ENCODE results near the gene ANGPTL5. TPM values are rescaled to one million over a fixed set of nuclear protein-coding genes. Genes with fewer than 3 reads are reported as not detected.

Gene ANGPTL5
- polyA plus RNA-seq, 4 donors: 0.10 to 0.18 TPM; not detected in 2

DNA sequence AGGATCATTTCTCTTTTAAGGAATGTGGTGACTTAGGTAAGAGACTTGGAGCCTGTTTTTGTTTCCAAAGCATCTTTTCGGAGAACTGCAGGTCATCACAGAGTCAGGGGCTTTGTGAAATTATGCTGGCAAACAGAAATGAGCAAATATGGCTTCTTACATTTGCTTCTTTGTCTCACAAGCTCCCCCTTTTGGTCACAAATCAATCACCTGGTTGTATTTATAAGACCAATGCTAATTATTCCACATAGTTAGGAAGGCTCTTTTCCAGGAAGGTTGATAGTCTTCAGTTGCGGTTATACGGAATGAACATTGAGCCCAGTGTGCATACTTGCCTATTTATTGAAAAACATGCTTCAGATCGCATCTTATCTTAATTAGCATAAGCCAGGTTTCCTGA lies 36.1 kb downstream of the ANGPTL5 start:
- WGBS, 3 donors: 18 to 58% (median 41%) methylated on average over 4 of the region's 4 CpGs
- Histone ChIP-seq H3K9me3 (ENCODE audit: control insufficient read depth in 2 of 2, insufficient read depth in 1 of 2, low read depth in 1 of 2, low read length in 1 of 2) (no peaks in the 10 kb centered on the region), H3K27ac (ENCODE audit: low read depth in 1 of 3, low read length in 2 of 3) (no peak overlapping the region), H3K4me1 (ENCODE audit: control insufficient read depth in 3 of 3, insufficient read depth in 2 of 3, low read depth in 1 of 3, low read length in 2 of 3) (no peaks in the 10 kb centered on the region), H3K27me3 (ENCODE audit: control insufficient read depth in 3 of 3, insufficient read depth in 3 of 3, low read length in 3 of 3) (no peaks in the 10 kb centered on the region), H3K4me3 (ENCODE audit: low read depth in 1 of 3, low read length in 3 of 3) (no peak overlapping the region), H3K36me3 (ENCODE audit: control insufficient read depth in 3 of 3, insufficient read depth in 2 of 3, low read depth in 1 of 3, low read length in 3 of 3) (no peaks in the 10 kb centered on the region)
- FAIRE-seq: no peak
- DNase-seq: peak; percentile 66 to 76

- Histone ChIP-seq H3K36me3 (ENCODE audit: control insufficient read depth in 3 of 3, insufficient read depth in 2 of 3, low read depth in 1 of 3, low read length in 3 of 3) (no peaks in the 10 kb centered on the region), H3K27me3 (ENCODE audit: control insufficient read depth in 3 of 3, insufficient read depth in 3 of 3, low read length in 3 of 3) (no peaks in the 10 kb centered on the region), H3K4me3 (ENCODE audit: low read depth in 1 of 3, low read length in 3 of 3) (no peak overlapping the region), H3K9me3 (ENCODE audit: control insufficient read depth in 2 of 2, insufficient read depth in 1 of 2, low read depth in 1 of 2, low read length in 1 of 2) (no peaks in the 10 kb centered on the region), H3K27ac (ENCODE audit: low read depth in 1 of 3, low read length in 2 of 3) (no peak overlapping the region), H3K4me1 (ENCODE audit: control insufficient read depth in 3 of 3, insufficient read depth in 2 of 3, low read depth in 1 of 3, low read length in 2 of 3) (peaks cover 6 to 10% (median 9%) of the 10 kb centered on the region in 3 donors)
- FAIRE-seq (no peak), DNase-seq (no peak)
- 81 to 87% (median 86%) methylated on average over 6 of the region's 6 CpGs for WGBS, 3 donors
Measured at GRCh38 chr11:101872171-101872882, 44.0 kb downstream of the ANGPTL5 start.

- WGBS, 3 donors: 19 to 62% (median 42%) methylated on average over 6 of the region's 6 CpGs
Measured at GRCh38 chr11:101870510-101870909, 45.8 kb downstream of the ANGPTL5 start.

DNA sequence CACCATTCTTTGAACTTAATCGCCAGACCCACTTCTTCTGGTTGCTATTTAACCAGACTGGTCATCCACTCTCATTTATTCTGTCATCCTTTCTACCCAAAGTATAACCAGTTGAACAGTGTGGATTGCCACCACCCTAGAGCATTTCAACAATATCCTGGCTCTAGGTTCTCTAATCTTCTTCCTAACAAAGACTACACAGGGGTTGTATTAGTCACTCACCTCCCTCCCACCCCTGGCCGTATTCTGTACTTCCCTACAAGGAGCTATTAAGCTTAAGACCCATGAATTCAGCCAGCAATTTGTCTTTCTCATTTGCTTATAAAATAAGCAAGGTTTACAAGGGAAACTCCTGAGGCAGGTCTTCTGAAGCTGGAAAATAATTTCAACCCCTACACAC lies 48.4 kb downstream of the ANGPTL5 start:
- 41 to 66% (median 51%) methylated on average over 2 of the region's 2 CpGs for whole genome bisulfite sequencing, 3 donors
- DNase-seq (no peak), FAIRE-seq (no peak)
- Histone ChIP-seq H3K36me3 (ENCODE audit: control insufficient read depth in 3 of 3, insufficient read depth in 2 of 3, low read depth in 1 of 3, low read length in 3 of 3) (no peaks in the 10 kb centered on the region), H3K27me3 (ENCODE audit: control insufficient read depth in 3 of 3, insufficient read depth in 3 of 3, low read length in 3 of 3) (no peaks in the 10 kb centered on the region), H3K4me3 (ENCODE audit: low read depth in 1 of 3, low read length in 3 of 3) (no peak overlapping the region), H3K9me3 (ENCODE audit: control insufficient read depth in 2 of 2, insufficient read depth in 1 of 2, low read depth in 1 of 2, low read length in 1 of 2) (peaks cover 0 to 5% of the 10 kb centered on the region in 2 donors), H3K27ac (ENCODE audit: low read depth in 1 of 3, low read length in 2 of 3) (peak overlapping the region in 2 of 3 donors; percentile 67 to 75), H3K4me1 (ENCODE audit: control insufficient read depth in 3 of 3, insufficient read depth in 2 of 3, low read depth in 1 of 3, low read length in 2 of 3) (peaks cover 10 to 35% (median 11%) of the 10 kb centered on the region in 3 donors)

More at GRCh38 chr11:101870510-101870909, 45.8 kb downstream of the ANGPTL5 start:
- Histone ChIP-seq H3K9me3 (ENCODE audit: control insufficient read depth in 2 of 2, insufficient read depth in 1 of 2, low read depth in 1 of 2, low read length in 1 of 2) (no peaks in the 10 kb centered on the region), H3K4me1 (ENCODE audit: control insufficient read depth in 3 of 3, insufficient read depth in 2 of 3, low read depth in 1 of 3, low read length in 2 of 3) (peaks cover 10 to 23% (median 11%) of the 10 kb centered on the region in 3 donors), H3K27ac (ENCODE audit: low read depth in 1 of 3, low read length in 2 of 3) (peak overlapping the region; percentile 27 to 28 (median 27)), H3K36me3 (ENCODE audit: control insufficient read depth in 3 of 3, insufficient read depth in 2 of 3, low read depth in 1 of 3, low read length in 3 of 3) (no peaks in the 10 kb centered on the region), H3K27me3 (ENCODE audit: control insufficient read depth in 3 of 3, insufficient read depth in 3 of 3, low read length in 3 of 3) (no peaks in the 10 kb centered on the region), H3K4me3 (ENCODE audit: low read depth in 1 of 3, low read length in 3 of 3) (no peak overlapping the region)
- FAIRE-seq: no peak
- peak; percentile 44 to 90 for DNase-seq

DNA sequence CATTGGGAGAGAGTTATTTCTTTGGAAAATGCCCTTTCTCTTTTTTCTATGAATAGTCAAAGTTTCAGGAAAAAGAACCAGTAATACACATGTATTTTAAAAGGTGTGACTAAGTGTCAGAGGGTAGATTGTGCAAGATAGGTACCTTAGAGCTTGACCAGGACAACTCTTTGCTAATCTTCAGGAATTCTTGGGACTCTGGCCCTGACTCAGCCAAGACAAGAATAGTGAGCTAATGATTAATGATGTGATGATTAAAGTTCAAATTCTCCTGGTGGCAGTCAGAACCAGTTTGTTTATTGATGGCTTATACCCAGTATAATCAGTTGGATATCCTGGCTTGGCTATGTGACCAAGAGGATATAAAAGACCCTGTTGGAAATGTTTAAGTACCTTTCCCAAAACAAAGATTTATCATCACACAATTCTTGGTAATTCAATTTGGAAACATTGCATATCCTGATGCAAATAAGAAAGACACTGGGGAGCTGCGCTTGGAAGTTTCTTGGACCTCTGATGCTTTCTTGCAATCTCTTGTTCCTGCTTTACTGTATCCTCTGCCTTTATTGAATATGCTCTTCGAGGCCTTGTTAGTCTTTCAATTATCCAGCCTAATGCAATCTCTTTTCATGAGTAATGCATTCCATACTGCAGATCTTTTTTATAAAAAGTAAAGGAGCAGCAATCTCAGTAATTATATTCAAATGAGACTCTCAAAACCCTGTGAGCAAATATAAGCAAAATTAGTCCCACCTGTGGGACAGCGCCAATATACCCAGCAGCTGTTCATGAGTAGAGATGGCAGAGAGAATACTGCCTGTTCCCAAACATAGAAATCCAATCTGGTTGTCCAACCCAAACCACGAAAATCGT lies 49.5 kb downstream of the ANGPTL5 start:
- Histone ChIP-seq H3K4me3 (ENCODE audit: low read depth in 1 of 3, low read length in 3 of 3) (no peak overlapping the region), H3K36me3 (ENCODE audit: control insufficient read depth in 3 of 3, insufficient read depth in 2 of 3, low read depth in 1 of 3, low read length in 3 of 3) (no peaks in the 10 kb centered on the region), H3K9me3 (ENCODE audit: control insufficient read depth in 2 of 2, insufficient read depth in 1 of 2, low read depth in 1 of 2, low read length in 1 of 2) (peaks cover 0 to 5% of the 10 kb centered on the region in 2 donors), H3K27me3 (ENCODE audit: control insufficient read depth in 3 of 3, insufficient read depth in 3 of 3, low read length in 3 of 3) (no peaks in the 10 kb centered on the region), H3K27ac (ENCODE audit: low read depth in 1 of 3, low read length in 2 of 3) (peak overlapping the region in 2 of 3 donors; percentile 73 to 75), H3K4me1 (ENCODE audit: control insufficient read depth in 3 of 3, insufficient read depth in 2 of 3, low read depth in 1 of 3, low read length in 2 of 3) (peaks cover 10 to 39% (median 11%) of the 10 kb centered on the region in 3 donors)
- FAIRE-seq: peak; percentile 68
- DNase-seq: peak; percentile 89 to 94
- 48 to 73% (median 53%) methylated on average over 5 of the region's 5 CpGs for WGBS, 3 donors

- H3K4me1 ChIP-seq (ENCODE audit: control insufficient read depth in 3 of 3, insufficient read depth in 2 of 3, low read depth in 1 of 3, low read length in 2 of 3): peaks cover 6 to 39% (median 7%) of the 10 kb centered on the region in 3 donors
- DNase-seq (peak in 1 of 2 donors; percentile 24), FAIRE-seq (no peak)
- peaks cover 0 to 5% of the 10 kb centered on the region in 2 donors for H3K9me3 ChIP-seq (ENCODE audit: control insufficient read depth in 2 of 2, insufficient read depth in 1 of 2, low read depth in 1 of 2, low read length in 1 of 2)
- H3K4me3 ChIP-seq (ENCODE audit: low read depth in 1 of 3, low read length in 3 of 3): no peak overlapping the region
- peak overlapping the region in 1 of 3 donors; percentile 59 for H3K27ac ChIP-seq (ENCODE audit: low read depth in 1 of 3, low read length in 2 of 3)
- no peaks in the 10 kb centered on the region for H3K27me3 ChIP-seq (ENCODE audit: control insufficient read depth in 3 of 3, insufficient read depth in 3 of 3, low read length in 3 of 3)
- no peaks in the 10 kb centered on the region for H3K36me3 ChIP-seq (ENCODE audit: control insufficient read depth in 3 of 3, insufficient read depth in 2 of 3, low read depth in 1 of 3, low read length in 3 of 3)
Measured at GRCh38 chr11:101864098-101864497, 52.2 kb downstream of the ANGPTL5 start.

DNA sequence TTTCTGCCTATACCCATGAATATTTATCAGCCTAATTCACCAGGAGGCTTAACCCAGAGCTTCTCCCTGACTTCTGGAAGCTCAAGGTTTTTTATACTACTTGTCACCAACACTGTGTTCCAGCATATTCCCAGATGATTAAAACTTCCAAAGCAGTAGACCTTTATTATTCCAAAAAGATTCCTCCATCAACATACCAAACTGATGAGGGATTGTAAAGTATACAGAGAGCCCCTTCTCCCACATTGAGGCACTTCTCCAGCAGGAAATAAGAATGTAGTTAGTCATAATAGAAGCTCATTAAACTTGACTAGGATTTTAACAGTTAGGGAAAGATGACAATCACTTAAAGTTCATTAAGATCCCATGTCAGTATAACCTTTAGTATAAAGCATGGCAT lies 53.0 kb downstream of the ANGPTL5 start:
- DNase-seq (no peak), FAIRE-seq (no peak)
- H3K4me1 ChIP-seq (ENCODE audit: control insufficient read depth in 3 of 3, insufficient read depth in 2 of 3, low read depth in 1 of 3, low read length in 2 of 3): peaks cover 4 to 38% (median 6%) of the 10 kb centered on the region in 3 donors
- H3K27ac ChIP-seq (ENCODE audit: low read depth in 1 of 3, low read length in 2 of 3): no peak overlapping the region
- H3K27me3 ChIP-seq (ENCODE audit: control insufficient read depth in 3 of 3, insufficient read depth in 3 of 3, low read length in 3 of 3): no peaks in the 10 kb centered on the region
- no peak overlapping the region for H3K4me3 ChIP-seq (ENCODE audit: low read depth in 1 of 3, low read length in 3 of 3)
- no peaks in the 10 kb centered on the region for H3K36me3 ChIP-seq (ENCODE audit: control insufficient read depth in 3 of 3, insufficient read depth in 2 of 3, low read depth in 1 of 3, low read length in 3 of 3)
- H3K9me3 ChIP-seq (ENCODE audit: control insufficient read depth in 2 of 2, insufficient read depth in 1 of 2, low read depth in 1 of 2, low read length in 1 of 2): peaks cover 0 to 5% of the 10 kb centered on the region in 2 donors

DNA sequence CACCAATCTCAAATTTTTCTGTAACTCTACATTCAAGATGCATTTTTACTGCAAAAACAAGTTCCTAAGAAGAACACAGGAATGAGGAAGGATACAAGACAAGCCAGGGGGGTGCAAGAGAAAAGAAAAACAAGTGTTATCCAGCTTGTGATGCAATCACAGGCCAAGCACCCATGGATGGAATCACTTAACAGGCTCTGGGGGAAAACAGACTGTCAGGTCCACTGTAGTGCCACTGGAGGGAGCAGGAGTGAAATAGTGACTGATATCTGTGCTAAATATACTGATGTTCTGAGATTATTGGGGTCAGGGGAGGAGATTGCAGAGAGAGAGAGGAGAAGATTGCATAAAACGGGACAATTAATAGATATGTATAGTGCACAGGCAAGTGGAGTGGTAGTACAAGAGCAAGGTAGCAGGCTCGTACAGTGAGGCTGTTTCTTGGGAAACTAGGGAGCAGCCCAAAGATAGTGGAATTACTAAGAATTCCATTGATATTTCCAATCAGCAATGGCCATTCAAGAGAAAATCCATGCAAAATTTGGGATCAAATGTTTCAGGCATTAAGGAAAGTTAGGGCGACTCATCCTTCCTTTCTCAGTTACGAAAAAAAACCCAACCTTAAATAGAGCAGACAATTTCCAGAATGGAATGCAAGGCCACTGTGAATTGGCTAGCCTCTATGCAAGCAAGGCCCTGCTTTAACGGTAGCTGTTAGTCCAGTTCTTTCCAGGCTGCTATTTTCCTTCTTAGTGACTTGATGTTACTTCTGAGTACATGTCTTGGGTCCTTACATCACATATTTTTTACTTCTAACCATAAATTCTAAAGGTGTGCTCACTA lies 53.7 kb downstream of the ANGPTL5 start:
- peaks cover 3 to 31% (median 6%) of the 10 kb centered on the region in 3 donors for H3K4me1 ChIP-seq (ENCODE audit: control insufficient read depth in 3 of 3, insufficient read depth in 2 of 3, low read depth in 1 of 3, low read length in 2 of 3)
- FAIRE-seq (no peak), DNase-seq (peak; percentile 55 to 62)
- 75 to 81% (median 78%) methylated on average over 5 of the region's 5 CpGs for WGBS, 3 donors
- H3K36me3 ChIP-seq (ENCODE audit: control insufficient read depth in 3 of 3, insufficient read depth in 2 of 3, low read depth in 1 of 3, low read length in 3 of 3): no peaks in the 10 kb centered on the region
- peaks cover 0 to 5% of the 10 kb centered on the region in 2 donors for H3K9me3 ChIP-seq (ENCODE audit: control insufficient read depth in 2 of 2, insufficient read depth in 1 of 2, low read depth in 1 of 2, low read length in 1 of 2)
- H3K27me3 ChIP-seq (ENCODE audit: control insufficient read depth in 3 of 3, insufficient read depth in 3 of 3, low read length in 3 of 3): no peaks in the 10 kb centered on the region
- H3K27ac ChIP-seq (ENCODE audit: low read depth in 1 of 3, low read length in 2 of 3): no peak overlapping the region
- no peak overlapping the region for H3K4me3 ChIP-seq (ENCODE audit: low read depth in 1 of 3, low read length in 3 of 3)

All from small intestine (tissue), 7 donors.